GM19193 (cell line): ENCODE measurements around the gene ANKRD44.

ENCODE experiments used
- POLR2A ChIP-seq: IDR thresholded peaks from 4 replicates; pipeline ENCODE4 v1.6.1; 2011; ENCODE audit not compliant: insufficient read depth, insufficient read length; ENCODE audit errors: extremely low read depth

ANKRD44 gene

DNA sequence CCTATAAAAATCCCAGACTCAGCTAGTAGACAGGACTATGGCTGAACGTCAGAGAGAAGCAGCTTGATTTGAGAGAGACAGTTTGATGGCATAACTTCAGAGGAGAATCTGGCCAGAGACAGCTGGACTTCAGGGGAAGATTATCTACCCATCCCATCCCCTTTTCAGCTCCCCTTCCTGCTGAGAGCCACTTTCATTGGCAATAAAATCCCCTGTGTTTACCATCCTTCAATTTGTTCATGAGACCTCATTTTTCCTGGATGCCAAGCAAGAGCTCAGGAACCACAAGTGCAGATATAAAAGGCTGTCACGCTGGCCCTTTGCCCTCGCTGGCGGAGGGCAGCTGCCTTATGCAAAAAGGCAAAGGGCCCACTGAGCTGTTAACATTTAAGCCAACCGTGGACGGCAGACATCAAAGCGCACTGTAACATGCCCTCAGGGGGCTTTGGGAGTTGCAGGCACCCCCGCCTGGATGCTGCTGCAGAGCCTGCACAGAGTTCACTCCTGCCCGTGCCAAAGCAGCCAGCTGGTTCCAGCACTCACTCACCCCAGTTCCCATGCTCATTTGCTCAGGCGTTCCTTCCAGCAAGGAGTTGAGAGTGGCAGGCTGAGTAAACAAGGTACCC lies 219.7 kb downstream of the ANKRD44 start:
- no peak for TF ChIP-seq POLR2A

DNA sequence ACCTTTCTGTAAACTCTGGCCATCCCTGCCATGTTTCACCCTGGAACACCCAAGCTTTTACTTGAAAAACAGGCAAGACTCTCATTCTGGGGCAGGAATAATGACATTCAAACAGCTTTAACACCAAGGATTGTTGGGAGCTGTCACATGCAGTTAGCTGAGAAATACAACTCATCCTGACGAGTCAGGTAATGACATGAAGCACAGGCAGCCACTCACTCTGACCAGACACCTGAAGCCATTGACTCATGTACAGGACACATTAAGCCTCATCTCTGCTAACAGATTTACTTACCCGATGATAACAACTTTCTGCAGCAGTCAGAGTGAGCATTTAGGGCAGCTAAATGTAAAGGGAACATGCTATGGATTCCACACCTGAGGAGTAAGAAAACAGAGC lies 220.9 kb downstream of the ANKRD44 start:
- TF ChIP-seq POLR2A = no peak

GRCh38 chr2:197088694-197089093 lies 221.9 kb downstream of the ANKRD44 start:
- TF ChIP-seq POLR2A = no peak

DNA sequence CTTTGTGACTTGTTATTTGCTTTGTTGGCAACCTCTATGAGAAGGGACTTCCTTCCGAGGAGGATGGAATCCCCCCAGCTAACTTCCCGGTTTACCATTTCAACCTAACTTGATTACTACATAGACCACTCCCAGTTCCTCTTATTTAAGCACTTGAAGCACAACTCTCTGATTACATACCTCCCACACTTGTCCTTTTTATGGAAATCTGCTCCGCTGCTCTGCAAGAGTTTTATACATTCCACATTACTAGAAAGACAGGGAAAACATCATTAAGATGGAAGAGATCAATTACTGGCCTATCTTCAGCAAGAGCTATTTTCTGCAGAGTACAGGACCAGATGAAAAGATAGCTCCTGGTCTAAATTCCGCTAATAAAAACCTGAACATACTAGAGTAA lies 224.1 kb downstream of the ANKRD44 start:
- no peak for TF ChIP-seq POLR2A

- no peak for TF ChIP-seq POLR2A
Measured at GRCh38 chr2:197085665-197086064, 224.9 kb downstream of the ANKRD44 start.

GRCh38 chr2:197081294-197081693 lies 229.3 kb downstream of the ANKRD44 start:
- no peak for TF ChIP-seq POLR2A

DNA sequence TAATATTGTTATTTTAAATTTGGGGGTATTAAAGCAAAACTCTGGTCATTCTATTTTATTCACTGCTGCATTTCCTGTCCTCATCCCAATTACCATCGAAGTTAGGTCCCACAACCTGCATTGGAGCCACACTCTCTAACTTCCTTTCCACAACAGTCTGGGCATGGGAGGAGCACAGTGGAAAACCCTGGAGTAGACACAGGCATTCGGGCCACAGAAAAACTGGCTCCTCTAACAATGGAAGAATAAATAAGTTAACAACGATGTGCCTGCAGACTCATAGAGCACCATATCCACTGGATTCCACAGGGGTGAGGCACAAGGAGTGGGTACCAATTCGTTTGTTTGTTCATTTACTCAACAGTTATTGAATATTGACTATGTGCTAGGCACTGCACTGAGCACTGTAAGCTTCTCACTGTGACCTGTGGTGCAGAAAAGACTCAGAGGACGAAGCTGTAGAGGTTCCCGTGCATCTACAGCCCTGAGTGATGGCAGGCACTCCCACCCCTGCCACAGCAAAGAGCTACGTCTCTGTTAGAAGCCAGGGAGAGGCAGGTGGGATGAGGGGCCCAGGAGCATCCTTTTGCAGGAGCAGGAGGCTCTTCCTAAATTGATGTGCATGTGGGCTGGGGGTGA lies 229.9 kb downstream of the ANKRD44 start:
- TF ChIP-seq POLR2A = no peak

DNA sequence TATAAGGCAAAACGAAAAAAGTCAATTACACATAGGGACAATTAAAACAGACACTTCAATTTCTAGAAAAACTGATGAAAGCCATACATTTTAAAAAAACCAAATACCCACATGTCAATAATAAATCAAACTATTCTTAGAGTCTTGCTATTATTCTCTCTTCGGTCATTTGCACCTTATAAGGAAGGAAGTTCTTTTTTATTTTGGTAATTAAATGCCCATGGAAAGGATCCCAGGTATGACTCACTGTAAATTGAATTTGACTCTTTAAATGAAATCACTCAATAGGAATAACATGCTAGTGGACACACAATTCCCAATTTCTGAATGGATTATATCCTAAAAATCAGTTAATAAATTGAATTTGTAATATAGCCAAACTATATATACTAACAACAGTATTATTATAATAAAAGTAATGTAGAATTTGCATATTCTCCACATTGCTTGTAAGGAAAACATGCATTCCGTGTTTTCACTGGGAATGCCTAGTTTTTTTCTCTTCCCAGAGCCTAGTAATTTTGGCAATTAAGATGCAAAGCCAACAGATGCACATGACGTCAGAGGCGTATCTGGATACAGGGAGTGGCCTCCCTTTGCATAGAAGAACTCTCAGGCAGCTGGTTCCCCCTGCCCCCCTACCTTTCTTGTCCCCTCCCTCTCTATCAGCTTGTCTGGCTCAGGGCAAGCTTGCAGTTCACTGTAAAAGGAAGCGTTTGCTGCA lies 230.6 kb downstream of the ANKRD44 start:
- TF ChIP-seq POLR2A = no peak

GRCh38 chr2:197079414-197079813 lies 231.2 kb downstream of the ANKRD44 start:
- no peak for TF ChIP-seq POLR2A

GRCh38 chr2:197078535-197078934 lies 232.0 kb downstream of the ANKRD44 start:
- TF ChIP-seq POLR2A = no peak

DNA sequence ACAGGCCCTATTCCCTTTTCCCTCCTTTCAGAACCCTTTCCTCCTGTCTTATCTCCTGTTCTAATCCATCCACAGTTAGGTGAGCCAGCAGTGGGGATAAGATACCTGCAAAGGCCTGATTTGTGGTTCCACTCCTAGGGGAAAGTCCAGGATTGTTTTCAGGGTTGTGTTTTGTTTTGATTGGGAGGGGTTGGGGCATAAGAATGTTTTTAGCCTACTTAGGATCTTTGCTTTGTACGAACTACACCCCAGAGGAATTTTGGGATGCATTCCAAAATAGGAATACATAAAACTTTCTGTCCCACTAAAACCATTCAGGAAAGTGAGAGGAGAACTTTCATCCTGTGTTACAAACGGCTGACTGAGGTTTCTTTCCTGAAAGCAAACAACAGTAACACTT lies 233.2 kb downstream of the ANKRD44 start:
- no peak for TF ChIP-seq POLR2A

- TF ChIP-seq POLR2A = no peak
Measured at GRCh38 chr2:197076652-197077051, 233.9 kb downstream of the ANKRD44 start.

DNA sequence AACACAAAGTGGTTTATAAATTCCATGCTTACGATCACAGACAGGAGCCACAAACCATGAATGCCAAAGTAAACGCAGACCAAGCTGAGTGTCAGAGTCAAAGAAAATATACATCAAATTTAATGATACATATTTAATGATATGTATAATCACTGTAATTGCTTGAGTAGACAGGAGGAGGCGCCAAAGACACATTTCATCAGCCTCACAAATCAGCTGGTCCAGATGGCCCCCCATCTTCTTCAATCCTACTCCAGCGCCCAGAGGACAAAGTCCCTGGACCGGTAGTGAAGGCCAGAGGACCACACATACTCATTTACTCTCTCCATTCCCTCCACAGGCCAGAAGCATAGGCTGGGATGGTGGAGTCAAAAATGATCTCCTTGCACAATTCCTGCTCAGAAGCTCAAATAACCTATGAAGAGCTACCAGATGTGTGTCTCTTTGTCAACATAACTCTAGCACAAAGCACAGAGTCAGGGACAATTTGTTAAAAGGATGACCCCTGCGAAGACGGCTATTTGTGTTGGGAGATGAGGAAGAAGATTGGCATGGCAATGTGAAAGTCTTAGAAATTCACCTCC lies 234.7 kb downstream of the ANKRD44 start:
- no peak for TF ChIP-seq POLR2A

DNA sequence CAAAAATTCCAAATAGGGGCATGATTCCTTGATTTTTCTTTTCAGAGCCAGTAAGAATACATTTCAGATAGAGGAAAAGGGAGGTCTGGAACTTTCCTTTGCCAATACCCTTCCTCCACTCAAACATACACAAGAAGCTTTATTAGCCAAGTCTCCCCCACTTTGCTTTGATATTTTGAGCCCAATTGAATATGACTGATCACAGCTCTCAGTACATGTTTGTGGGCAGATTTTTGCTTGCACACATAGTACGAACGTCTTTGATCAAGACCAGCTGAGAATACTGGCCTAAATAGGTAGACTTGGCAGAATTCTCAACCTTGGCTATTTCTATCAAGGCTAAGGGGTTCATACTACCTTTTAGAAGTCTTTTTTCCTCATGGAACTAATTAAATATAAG lies 235.3 kb downstream of the ANKRD44 start:
- no peak for TF ChIP-seq POLR2A

DNA sequence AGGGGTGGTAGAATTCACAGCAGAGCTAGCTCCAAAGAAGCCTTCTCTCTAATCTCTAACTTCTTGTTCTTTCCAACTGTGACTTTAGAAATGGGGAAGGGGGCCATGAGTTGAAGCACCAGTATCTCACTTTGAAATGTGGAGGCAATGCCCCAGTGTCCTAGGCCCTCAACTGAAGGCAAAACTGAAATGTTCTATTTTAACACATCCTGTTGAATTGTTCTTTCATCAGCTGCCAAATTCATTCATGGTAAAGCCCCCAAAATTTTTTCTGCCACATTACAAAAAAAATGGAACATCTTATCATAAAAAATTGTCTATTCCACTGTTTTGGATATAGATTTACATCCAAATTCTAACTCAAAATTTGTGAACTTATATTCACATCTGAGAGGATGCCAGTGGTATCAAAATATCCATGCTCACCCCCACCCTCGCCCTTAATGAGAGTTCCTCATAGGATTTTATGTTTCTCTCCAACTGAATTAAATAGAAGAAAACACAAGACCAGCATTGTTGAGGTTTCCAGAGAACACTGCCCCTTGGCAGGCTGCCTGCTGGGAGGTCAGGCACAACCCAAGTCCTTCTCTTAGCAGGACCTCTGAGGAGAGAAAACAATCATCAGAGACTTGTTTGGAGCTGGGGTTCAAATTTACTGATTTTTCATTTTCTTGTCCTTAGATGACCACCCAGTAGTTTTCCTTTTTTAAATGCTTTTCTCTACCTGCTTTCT lies 236.7 kb downstream of the ANKRD44 start:
- TF ChIP-seq POLR2A = no peak
